Keratinocyte (primary cell): ENCODE measurements around the gene TOX2. TPM values are rescaled to one million over a fixed set of nuclear protein-coding genes. Genes with fewer than 3 reads are reported as not detected.

ENCODE experiments used
- DNase-seq: peaks from one replicate; pipeline ENCODE4 v3.0.0-alpha.2; 2011; ENCODE audit warnings: low read depth, missing footprints, low spot score
- FAIRE-seq: peaks from 2 replicates; lab custom pipeline; 2011; peaks lifted over from hg19 to GRCh38; lab: Jason Lieb, UNC
- H2AFZ ChIP-seq: 2 replicates; pipeline ENCODE4 v1.6.0; 2012; ENCODE audit warnings: low read length, control low read depth, inconsistent platforms; ENCODE audit not compliant: control insufficient read depth
- H3K27ac ChIP-seq: 2 replicates; pipeline ENCODE4 v1.5.1; 2011; ENCODE audit warnings: low read length; ENCODE audit not compliant: control insufficient read depth, insufficient read depth
- H3K27me3 ChIP-seq: 3 replicates; pipeline ENCODE4 v1.6.0; 2011; ENCODE audit warnings: low read length; ENCODE audit not compliant: control insufficient read depth, insufficient read depth; ENCODE audit errors: extremely low read depth
- H3K36me3 ChIP-seq, 2 experiments: 2 replicates in 1 of 2; 3 replicates in 1 of 2; pipeline ENCODE4 v1.5.1; 2011; ENCODE audit warnings: low read length in 2 of 2, mild to moderate bottlenecking in 1 of 2; ENCODE audit not compliant: control insufficient read depth in 2 of 2, insufficient read depth in 2 of 2; ENCODE audit errors: extremely low read depth in 1 of 2
- H3K4me1 ChIP-seq: 3 replicates; pipeline ENCODE4 v1.5.1; 2011; ENCODE audit warnings: low read length; ENCODE audit not compliant: control insufficient read depth, insufficient read depth; ENCODE audit errors: extremely low read depth
- H3K4me2 ChIP-seq: 3 replicates; pipeline ENCODE4 v1.6.0; 2011; ENCODE audit warnings: low read depth, low read length; ENCODE audit not compliant: control insufficient read depth, insufficient read depth; ENCODE audit errors: extremely low read depth
- H3K4me3 ChIP-seq, 3 experiments: fragments of 200-600 bp in 1 of 3; sonication (generic) in 1 of 3; 2 replicates in 2 of 3; 3 replicates in 1 of 3; pipeline ENCODE4 v1.5.1; 2011 to 2016; ENCODE audit warnings: low read length in 3 of 3, mild to moderate bottlenecking in 3 of 3, control low read depth in 2 of 3, inconsistent platforms in 1 of 3, low read depth in 1 of 3, mixed read lengths in 1 of 3, mixed run types in 1 of 3, moderate library complexity in 1 of 3; ENCODE audit not compliant: control insufficient read depth in 2 of 3, insufficient read depth in 2 of 3; ENCODE audit errors: extremely low read depth in 1 of 3
- H3K79me2 ChIP-seq: 2 replicates; pipeline ENCODE4 v1.6.0; 2012; ENCODE audit warnings: low read length; ENCODE audit not compliant: control insufficient read depth, insufficient read depth
- H3K9ac ChIP-seq: 3 replicates; pipeline ENCODE4 v1.6.0; 2011; ENCODE audit warnings: low read length; ENCODE audit not compliant: control insufficient read depth, insufficient read depth; ENCODE audit errors: extremely low read depth
- H3K9me1 ChIP-seq: 3 replicates; pipeline ENCODE4 v1.6.0; 2011; ENCODE audit warnings: low read length; ENCODE audit not compliant: control insufficient read depth, insufficient read depth; ENCODE audit errors: extremely low read depth
- H3K9me3 ChIP-seq: 2 replicates; pipeline ENCODE4 v1.5.1; 2012; ENCODE audit warnings: low read depth, low read length; ENCODE audit not compliant: control insufficient read depth
- H4K20me1 ChIP-seq: 3 replicates; pipeline ENCODE4 v1.6.0; 2011; ENCODE audit warnings: low read length; ENCODE audit not compliant: control insufficient read depth, insufficient read depth; ENCODE audit errors: extremely low read depth
- CTCF ChIP-seq, 3 experiments: IDR thresholded peaks in 1 of 3; conservative IDR thresholded peaks in 1 of 3; optimal IDR thresholded peaks in 1 of 3; 2 replicates in 2 of 3; 3 replicates in 1 of 3; pipeline versions ENCODE3 to v1.5.1; 2011; ENCODE audit warnings: low read length in 3 of 3, mild to moderate bottlenecking in 3 of 3, moderate library complexity in 2 of 3, control low read depth in 1 of 3, inconsistent platforms in 1 of 3; ENCODE audit not compliant: insufficient read depth in 2 of 3; ENCODE audit errors: extremely low read depth in 1 of 3
- EZH2 ChIP-seq: IDR thresholded peaks from one replicate; pipeline ENCODE4 v1.6.1; 2012; ENCODE audit warnings: inconsistent platforms, mild to moderate bottlenecking, low read length, moderate library complexity
- dilution Hi-C: fragments of 300-500 bp; cut with MboI; formaldehyde crosslinking; loops from one replicate; pipeline ENCODE4 v1.7.0; 2020; ENCODE audit warnings: low sequenced_read_pairs; ENCODE audit not compliant: extremely low pct_ligation_motif_present
- polyA plus RNA-seq, 5 experiments: library from polyadenylated mRNA; depleted of rRNA in 3 of 5; stranded (reverse) in 3 of 5; stranded (forward) in 1 of 5; unstranded in 1 of 5; fragments of >200 nt; gene quantifications; 1 replicate in 1 of 5; 2 replicates in 3 of 5; 3 replicates in 1 of 5; pipeline versions ENCODE4 v1.2.1 to v1.2.3, GENCODE V29; 2011 to 2012; ENCODE audit warnings: missing spikeins in 2 of 5, low read depth in 1 of 5, low replicate concordance in 1 of 5

TOX2 gene
- polyA plus RNA-seq, 1 donor (not counting 4 experiments of a cell fraction or from before 2014, with no cell fraction given): 0.20 TPM

- H3K4me1 ChIP-seq: no peaks in the 10 kb centered on the region
- H3K27me3 ChIP-seq: peaks cover 2% of the 10 kb centered on the region
- no peaks in the 10 kb centered on the region for H4K20me1 ChIP-seq
- no peak overlapping the region for H3K4me2 ChIP-seq
- DNase-seq (no peak), FAIRE-seq (no peak)
- no peaks in the 10 kb centered on the region for H3K9me1 ChIP-seq
- no peaks in the 10 kb centered on the region for H3K9me3 ChIP-seq
- no peak overlapping the region for H3K9ac ChIP-seq
- H3K27ac ChIP-seq: no peak overlapping the region
- no peak overlapping the region for H2AFZ ChIP-seq
- dilution Hi-C loops: no loop called here
- H3K36me3 ChIP-seq: no peaks in the 10 kb centered on the region
- no peak overlapping the region for H3K4me3 ChIP-seq
- H3K79me2 ChIP-seq: no peaks in the 10 kb centered on the region
- TF ChIP-seq EZH2 (no peak), CTCF (optimal IDR thresholded peaks at IDR 0.05 in 1 of 3, IDR thresholded peaks at IDR 0.05 in 1 of 3, conservative IDR thresholded peaks at IDR 0.05 in 1 of 3; ENCODE audit: extremely low read depth in 1 of 3, insufficient read depth in 2 of 3, low read length in 3 of 3) (no peak)
These were observed 72.9 kb downstream of the TOX2 start for GRCh38 chr20:43987531-43987930.

GRCh38 chr20:43988451-43988850 lies 73.8 kb downstream of the TOX2 start:
- Histone ChIP-seq H3K9ac (no peak overlapping the region), H3K27ac (no peak overlapping the region), H3K27me3 (peaks cover 2% of the 10 kb centered on the region), H3K79me2 (no peaks in the 10 kb centered on the region), H4K20me1 (no peaks in the 10 kb centered on the region), H3K4me1 (no peaks in the 10 kb centered on the region), H3K4me3 (no peak overlapping the region), H3K9me3 (no peaks in the 10 kb centered on the region), H3K9me1 (no peaks in the 10 kb centered on the region), H3K36me3 (no peaks in the 10 kb centered on the region), H2AFZ (no peak overlapping the region), H3K4me2 (no peak overlapping the region)
- DNase-seq: no peak
- dilution Hi-C loops: no loop called here
- no peak for FAIRE-seq
- TF ChIP-seq EZH2 (no peak), CTCF (optimal IDR thresholded peaks at IDR 0.05 in 1 of 3, IDR thresholded peaks at IDR 0.05 in 1 of 3, conservative IDR thresholded peaks at IDR 0.05 in 1 of 3; ENCODE audit: extremely low read depth in 1 of 3, insufficient read depth in 2 of 3, low read length in 3 of 3) (no peak)
